ENCODE results near the gene TBX4.

Gene TBX4

DNA sequence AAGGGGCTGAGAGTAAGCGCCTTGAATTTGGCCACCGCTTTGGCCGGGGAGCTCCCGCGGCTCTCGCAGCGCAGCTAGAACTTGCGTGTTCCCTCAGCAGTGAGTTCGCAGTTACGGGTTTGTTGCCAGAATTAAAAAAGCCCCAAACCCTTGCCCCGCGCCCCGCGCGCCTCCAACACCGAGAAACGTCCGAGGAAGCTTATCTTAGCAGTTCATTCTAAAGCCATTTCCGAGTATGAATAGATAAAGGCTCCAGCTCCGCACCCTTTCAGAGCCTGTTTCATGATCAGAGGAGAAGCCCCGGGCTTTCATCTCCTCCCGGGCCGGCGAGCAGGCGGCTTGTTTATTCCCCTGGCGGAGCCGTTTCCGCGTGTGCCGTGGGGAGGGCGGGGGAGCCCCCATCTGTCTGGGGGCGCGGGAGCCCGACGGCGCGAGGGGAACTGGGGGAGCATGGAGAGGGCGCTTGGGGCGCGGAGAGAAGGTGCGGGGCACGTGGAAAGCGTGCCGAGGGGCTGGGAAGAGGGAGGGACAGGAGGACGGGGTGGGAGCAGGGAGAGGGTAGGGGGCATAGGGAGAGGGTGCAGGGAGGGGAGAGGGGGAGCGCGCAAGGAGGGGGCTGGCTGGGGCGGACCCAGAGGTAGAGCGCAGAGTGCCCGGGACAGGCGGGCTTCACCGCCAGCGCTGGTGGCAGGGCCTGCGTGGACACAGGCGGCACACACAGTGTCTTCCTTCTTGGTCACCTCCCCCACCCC lies 9.9 kb downstream of the TBX4 start:
- Histone ChIP-seq H3K27ac (ENCODE audit: low read depth, low read length) (no peak overlapping the region), H3K4me1 (ENCODE audit: control insufficient read depth, insufficient read depth, low read length) (no peaks in the 10 kb centered on the region), H3K27me3 (ENCODE audit: control insufficient read depth, insufficient read depth, low read length) (peaks cover 10% of the 10 kb centered on the region), H3K36me3 (ENCODE audit: control insufficient read depth, insufficient read depth, low read length) (no peaks in the 10 kb centered on the region), H3K4me3 (ENCODE audit: low read length) (peak overlapping the region; percentile 15), H3K9ac (ENCODE audit: low read length) (no peak overlapping the region)

DNA sequence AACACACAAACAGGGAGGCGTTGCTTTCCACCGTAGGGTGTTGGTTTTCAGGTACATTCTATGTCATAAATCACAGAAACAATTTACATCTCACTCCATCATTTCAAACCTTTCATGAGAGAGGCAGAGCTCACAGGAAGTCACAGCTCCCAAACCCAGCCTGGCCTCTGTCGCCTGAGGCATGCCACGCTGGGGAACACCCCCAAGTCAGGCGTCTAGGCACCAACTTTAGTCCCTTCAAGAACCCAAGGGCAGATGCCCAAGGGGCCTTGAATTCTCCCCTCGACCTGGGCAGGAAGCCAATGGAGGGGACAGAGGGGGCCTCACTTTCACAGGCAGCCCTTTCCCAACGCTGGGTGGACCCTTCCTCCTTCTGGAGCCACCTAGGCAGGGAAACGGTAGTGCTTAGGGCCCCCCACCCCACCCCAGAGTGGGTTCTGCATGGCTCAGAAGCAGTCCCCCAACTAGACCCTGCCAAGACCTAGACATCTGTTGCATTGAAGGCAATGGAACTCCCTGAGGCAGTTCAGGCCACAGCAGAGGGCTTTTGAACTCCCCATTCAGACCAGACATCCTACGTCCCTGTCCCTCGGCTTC lies 10.6 kb downstream of the TBX4 start:
- H3K27me3 ChIP-seq (ENCODE audit: control insufficient read depth, insufficient read depth, low read length) = peaks cover 6% of the 10 kb centered on the region
- H3K36me3 ChIP-seq (ENCODE audit: control insufficient read depth, insufficient read depth, low read length) = no peaks in the 10 kb centered on the region
- no peak overlapping the region for H3K4me3 ChIP-seq (ENCODE audit: low read length)
- no peak overlapping the region for H3K27ac ChIP-seq (ENCODE audit: low read depth, low read length)
- H3K4me1 ChIP-seq (ENCODE audit: control insufficient read depth, insufficient read depth, low read length) = no peaks in the 10 kb centered on the region
- no peak overlapping the region for H3K9ac ChIP-seq (ENCODE audit: low read length)

DNA sequence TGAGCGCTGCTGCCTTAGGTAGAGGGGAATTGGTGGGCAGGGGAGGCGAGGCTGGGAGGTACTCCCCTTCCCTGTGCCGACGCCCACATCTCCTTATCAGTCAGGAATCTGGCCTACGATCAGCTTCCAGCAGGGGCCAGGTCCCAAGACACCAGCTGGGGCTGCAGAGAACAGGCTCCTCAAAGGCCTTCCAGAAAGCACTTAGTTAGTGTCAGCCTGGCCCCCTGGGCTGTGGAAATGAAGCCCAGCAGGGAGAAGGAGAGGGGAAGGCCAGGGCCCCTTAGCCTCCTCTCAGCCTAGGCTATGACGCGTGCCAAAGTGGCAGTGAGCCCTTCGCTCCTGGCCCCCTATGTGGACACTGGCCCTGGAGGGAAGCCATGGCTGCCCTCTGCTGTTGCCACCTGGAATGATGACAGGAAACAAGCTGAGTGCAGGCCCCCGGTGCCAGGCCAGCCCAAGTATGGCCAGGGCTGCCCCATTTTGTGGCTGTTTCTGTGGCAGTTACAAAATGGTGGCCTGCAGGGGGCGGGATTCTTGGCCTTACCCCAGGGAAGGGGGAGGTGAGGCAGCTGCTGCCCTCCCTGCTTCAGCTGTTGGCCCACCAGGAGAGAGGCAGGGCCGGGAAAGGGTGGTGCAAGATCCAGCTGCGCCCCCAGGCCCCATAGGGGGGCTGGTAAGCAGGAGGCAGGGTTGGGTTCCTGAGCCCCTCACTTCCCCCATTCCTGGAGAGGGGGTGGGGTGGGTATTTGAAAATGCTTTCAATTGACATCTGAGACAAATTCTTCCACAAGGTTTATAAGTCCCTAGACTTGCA lies 11.3 kb downstream of the TBX4 start:
- no peaks in the 10 kb centered on the region for H3K4me1 ChIP-seq (ENCODE audit: control insufficient read depth, insufficient read depth, low read length)
- H3K27ac ChIP-seq (ENCODE audit: low read depth, low read length) = no peak overlapping the region
- H3K9ac ChIP-seq (ENCODE audit: low read length) = no peak overlapping the region
- no peak overlapping the region for H3K4me3 ChIP-seq (ENCODE audit: low read length)
- H3K36me3 ChIP-seq (ENCODE audit: control insufficient read depth, insufficient read depth, low read length) = no peaks in the 10 kb centered on the region
- H3K27me3 ChIP-seq (ENCODE audit: control insufficient read depth, insufficient read depth, low read length) = peaks cover 5% of the 10 kb centered on the region

GRCh38 chr17:61464130-61464842 lies 12.1 kb downstream of the TBX4 start:
- no peaks in the 10 kb centered on the region for H3K36me3 ChIP-seq (ENCODE audit: control insufficient read depth, insufficient read depth, low read length)
- no peak overlapping the region for H3K27ac ChIP-seq (ENCODE audit: low read depth, low read length)
- no peaks in the 10 kb centered on the region for H3K4me1 ChIP-seq (ENCODE audit: control insufficient read depth, insufficient read depth, low read length)
- H3K9ac ChIP-seq (ENCODE audit: low read length) = no peak overlapping the region
- peaks cover 5% of the 10 kb centered on the region for H3K27me3 ChIP-seq (ENCODE audit: control insufficient read depth, insufficient read depth, low read length)
- no peak overlapping the region for H3K4me3 ChIP-seq (ENCODE audit: low read length)

- no peaks in the 10 kb centered on the region for H3K36me3 ChIP-seq (ENCODE audit: control insufficient read depth, insufficient read depth, low read length)
- H3K27ac ChIP-seq (ENCODE audit: low read depth, low read length) = no peak overlapping the region
- H3K9ac ChIP-seq (ENCODE audit: low read length) = no peak overlapping the region
- no peaks in the 10 kb centered on the region for H3K4me1 ChIP-seq (ENCODE audit: control insufficient read depth, insufficient read depth, low read length)
- peaks cover 5% of the 10 kb centered on the region for H3K27me3 ChIP-seq (ENCODE audit: control insufficient read depth, insufficient read depth, low read length)
- no peak overlapping the region for H3K4me3 ChIP-seq (ENCODE audit: low read length)
Observed at GRCh38 chr17:61464843-61465180, 12.6 kb downstream of the TBX4 start.

DNA sequence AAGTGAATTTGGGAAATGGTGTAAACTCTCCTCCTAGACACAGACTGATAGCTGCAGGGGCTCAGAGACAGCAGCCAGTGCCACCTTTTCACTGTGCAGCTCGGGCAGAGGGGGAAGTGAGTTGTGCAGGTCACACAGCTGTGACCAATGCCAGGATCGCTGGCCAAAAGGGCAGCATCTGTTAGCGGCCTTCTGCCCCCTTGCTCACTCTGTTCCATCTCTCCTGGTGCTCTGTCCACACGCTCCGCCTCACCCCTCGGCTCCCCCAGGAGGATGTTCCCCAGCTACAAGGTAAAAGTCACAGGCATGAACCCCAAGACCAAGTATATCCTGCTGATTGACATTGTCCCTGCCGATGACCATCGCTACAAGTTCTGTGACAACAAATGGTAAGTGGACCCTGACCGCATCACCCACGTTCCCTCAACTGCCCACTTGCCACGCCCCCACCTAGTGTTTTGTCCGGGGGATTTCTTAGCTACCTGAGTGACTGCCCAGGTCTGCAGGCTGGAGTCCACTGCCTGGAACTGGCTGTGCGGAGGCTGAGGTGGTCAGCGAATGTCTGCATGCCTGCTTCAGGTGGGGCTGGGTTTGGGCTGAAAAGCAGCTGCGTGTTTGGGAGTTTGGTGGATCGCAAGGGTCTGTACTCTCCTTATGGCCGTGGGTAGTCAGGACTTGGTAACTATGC lies 13.5 kb downstream of the TBX4 start:
- no peaks in the 10 kb centered on the region for H3K36me3 ChIP-seq (ENCODE audit: control insufficient read depth, insufficient read depth, low read length)
- no peak overlapping the region for H3K4me3 ChIP-seq (ENCODE audit: low read length)
- peaks cover 5% of the 10 kb centered on the region for H3K27me3 ChIP-seq (ENCODE audit: control insufficient read depth, insufficient read depth, low read length)
- H3K27ac ChIP-seq (ENCODE audit: low read depth, low read length) = no peak overlapping the region
- H3K4me1 ChIP-seq (ENCODE audit: control insufficient read depth, insufficient read depth, low read length) = no peaks in the 10 kb centered on the region
- no peak overlapping the region for H3K9ac ChIP-seq (ENCODE audit: low read length)

- Histone ChIP-seq H3K27ac (ENCODE audit: low read depth, low read length) (no peak overlapping the region), H3K9ac (ENCODE audit: low read length) (no peak overlapping the region), H3K4me3 (ENCODE audit: low read length) (no peak overlapping the region), H3K27me3 (ENCODE audit: control insufficient read depth, insufficient read depth, low read length) (peaks cover 5% of the 10 kb centered on the region), H3K4me1 (ENCODE audit: control insufficient read depth, insufficient read depth, low read length) (no peaks in the 10 kb centered on the region), H3K36me3 (ENCODE audit: control insufficient read depth, insufficient read depth, low read length) (no peaks in the 10 kb centered on the region)
Observed at GRCh38 chr17:61466246-61466645, 14.0 kb downstream of the TBX4 start.

DNA sequence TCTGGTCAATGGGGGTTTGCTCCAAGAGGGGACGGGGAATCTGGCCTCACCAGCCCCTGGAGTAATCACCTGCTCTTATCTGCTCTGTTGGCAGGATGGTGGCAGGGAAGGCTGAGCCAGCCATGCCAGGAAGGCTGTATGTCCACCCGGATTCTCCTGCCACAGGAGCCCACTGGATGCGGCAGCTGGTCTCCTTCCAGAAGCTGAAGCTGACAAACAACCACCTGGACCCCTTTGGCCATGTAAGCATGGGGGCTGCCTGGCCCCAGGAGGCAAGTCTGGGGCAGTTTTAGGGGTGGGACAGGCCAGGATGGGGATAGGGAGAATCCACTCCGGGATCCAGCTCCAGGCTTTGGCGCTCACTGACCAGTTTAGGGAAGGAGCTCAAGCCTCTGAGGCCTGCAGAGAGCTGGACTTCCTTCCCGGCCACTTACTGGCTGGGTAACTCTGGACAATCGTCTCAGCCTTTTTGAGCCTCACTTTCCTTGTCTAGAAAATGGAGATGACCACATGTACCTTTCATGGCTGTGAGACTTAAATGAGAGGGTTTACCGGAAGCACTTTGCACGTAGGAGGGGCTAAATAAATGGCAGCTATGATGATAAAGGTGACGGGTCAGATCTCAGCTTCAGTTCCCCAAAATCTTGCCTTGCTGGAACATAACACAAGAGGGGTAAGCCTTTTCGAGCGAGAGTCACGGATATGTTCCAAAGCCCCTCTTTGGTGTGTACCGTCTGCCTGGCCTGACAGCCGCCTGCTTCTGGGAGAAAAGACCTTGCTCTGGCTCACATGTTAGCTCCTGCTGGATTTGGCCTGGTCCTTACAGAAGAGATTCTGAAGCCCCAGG lies 15.4 kb downstream of the TBX4 start:
- Histone ChIP-seq H3K36me3 (ENCODE audit: control insufficient read depth, insufficient read depth, low read length) (no peaks in the 10 kb centered on the region), H3K27ac (ENCODE audit: low read depth, low read length) (no peak overlapping the region), H3K4me3 (ENCODE audit: low read length) (no peak overlapping the region), H3K4me1 (ENCODE audit: control insufficient read depth, insufficient read depth, low read length) (no peaks in the 10 kb centered on the region), H3K9ac (ENCODE audit: low read length) (no peak overlapping the region), H3K27me3 (ENCODE audit: control insufficient read depth, insufficient read depth, low read length) (no peaks in the 10 kb centered on the region)

- Histone ChIP-seq H3K4me1 (ENCODE audit: control insufficient read depth, insufficient read depth, low read length) (no peaks in the 10 kb centered on the region), H3K27ac (ENCODE audit: low read depth, low read length) (no peak overlapping the region), H3K4me3 (ENCODE audit: low read length) (no peak overlapping the region), H3K9ac (ENCODE audit: low read length) (no peak overlapping the region), H3K36me3 (ENCODE audit: control insufficient read depth, insufficient read depth, low read length) (no peaks in the 10 kb centered on the region), H3K27me3 (ENCODE audit: control insufficient read depth, insufficient read depth, low read length) (no peaks in the 10 kb centered on the region)
Observed at GRCh38 chr17:61468263-61468907, 16.2 kb downstream of the TBX4 start.

- Histone ChIP-seq H3K9ac (ENCODE audit: low read length) (no peak overlapping the region), H3K27ac (ENCODE audit: low read depth, low read length) (no peak overlapping the region), H3K4me3 (ENCODE audit: low read length) (no peak overlapping the region), H3K4me1 (ENCODE audit: control insufficient read depth, insufficient read depth, low read length) (no peaks in the 10 kb centered on the region), H3K27me3 (ENCODE audit: control insufficient read depth, insufficient read depth, low read length) (no peaks in the 10 kb centered on the region), H3K36me3 (ENCODE audit: control insufficient read depth, insufficient read depth, low read length) (no peaks in the 10 kb centered on the region)
Observed at GRCh38 chr17:61469474-61469873, 17.3 kb downstream of the TBX4 start.

DNA sequence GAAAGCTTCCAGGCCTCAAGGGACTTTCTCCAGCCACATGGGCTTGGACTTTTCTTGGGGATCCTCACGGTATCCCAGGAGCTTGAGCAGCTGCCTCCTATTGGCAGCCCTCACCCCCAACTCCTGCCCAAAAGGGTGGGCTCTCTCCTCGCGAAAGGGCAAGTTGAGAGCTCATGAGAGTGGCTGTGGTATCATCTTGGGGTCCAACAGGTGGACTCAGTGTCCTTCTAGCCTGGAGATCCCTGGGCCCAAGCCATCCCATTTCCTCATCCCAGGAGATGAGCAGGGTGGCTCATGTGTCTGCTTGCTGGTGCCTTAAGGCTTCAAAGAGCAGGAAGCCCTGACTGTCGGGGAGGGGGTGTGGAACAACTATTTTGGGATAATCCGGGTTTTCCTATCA lies 17.7 kb downstream of the TBX4 start:
- Histone ChIP-seq H3K4me1 (ENCODE audit: control insufficient read depth, insufficient read depth, low read length) (no peaks in the 10 kb centered on the region), H3K27me3 (ENCODE audit: control insufficient read depth, insufficient read depth, low read length) (no peaks in the 10 kb centered on the region), H3K4me3 (ENCODE audit: low read length) (no peak overlapping the region), H3K27ac (ENCODE audit: low read depth, low read length) (no peak overlapping the region), H3K9ac (ENCODE audit: low read length) (no peak overlapping the region), H3K36me3 (ENCODE audit: control insufficient read depth, insufficient read depth, low read length) (no peaks in the 10 kb centered on the region)

Measured in rectal smooth muscle tissue (tissue), 1 donor.